Tibial nerve (tissue), 4 donors: Measurements from ENCODE around the gene IBTK. TPM values are rescaled to one million over a fixed set of nuclear protein-coding genes. Genes with fewer than 3 reads are reported as not detected.

Source experiments
- DNase-seq, 2 donors: peaks; one replicate each; pipeline ENCODE4 v3.0.0-alpha.2; 2019; ENCODE audit warnings: low spot score in 2 of 2
- H3K27ac ChIP-seq, 4 donors: fragments of 200-600 bp; sonication (generic) in 3 of 4; one replicate each; pipeline ENCODE4 v1.5.1; 2017 to 2019; ENCODE audit warnings: mild to moderate bottlenecking in 1 of 4
- H3K27me3 ChIP-seq, 2 donors: fragments of 200-600 bp; sonication (generic) in 1 of 2; one replicate each; pipeline versions ENCODE4 v1.5.1 to v1.6.0; 2017 to 2019
- H3K36me3 ChIP-seq, 3 donors: fragments of 200-600 bp; sonication (generic); one replicate each; pipeline ENCODE4 v1.5.1; 2018 to 2019
- H3K4me1 ChIP-seq, 4 donors: fragments of 200-600 bp; sonication (generic) in 3 of 4; one replicate each; pipeline ENCODE4 v1.5.1; 2017 to 2019
- H3K4me3 ChIP-seq, 4 donors: fragments of 200-600 bp; sonication (generic) in 3 of 4; one replicate each; pipeline ENCODE4 v1.5.1; 2017 to 2019; ENCODE audit warnings: mild to moderate bottlenecking in 1 of 4, moderate library complexity in 1 of 4
- H3K9me3 ChIP-seq, 4 donors: fragments of 200-600 bp; sonication (generic) in 3 of 4; one replicate each; pipeline ENCODE4 v1.5.1; 2017 to 2019
- CTCF ChIP-seq, 5 experiments: fragments of 200-600 bp in 3 of 5; fragments of 450-650 bp in 2 of 5; sonication (generic) in 3 of 5; IDR thresholded peaks; one replicate each; pipeline ENCODE4 v1.5.1; 2016 to 2019; ENCODE audit warnings: antibody characterized with exemption in 5 of 5, mild to moderate bottlenecking in 3 of 5, moderate library complexity in 2 of 5
- EP300 ChIP-seq, 2 donors: sonication (generic); formaldehyde crosslinking; IDR thresholded peaks; one replicate each; pipeline ENCODE4 v1.6.1; 2017; ENCODE audit warnings: antibody characterized with exemption in 2 of 2, mild to moderate bottlenecking in 1 of 2
- POLR2A ChIP-seq, 2 donors: fragments of 450-650 bp; IDR thresholded peaks; one replicate each; pipeline ENCODE4 v1.6.1; 2017; ENCODE audit warnings: antibody characterized with exemption in 2 of 2, mild to moderate bottlenecking in 2 of 2, moderate library complexity in 2 of 2
- WGBS, 2 donors: methylation state at CpG; one replicate each; pipeline ENCODE4 v1.1.5; 2018; 5-methylcytosine and 5-hydroxymethylcytosine counted together
- total RNA-seq, 4 donors: library from RNA; depleted of rRNA; stranded (reverse); fragments of >200 nt; gene quantifications; one replicate each; pipeline ENCODE4 v1.1.0, GENCODE V29; 2016

IBTK gene
- total RNA-seq, 4 donors from 2014 or later = 26.9 to 34.1 (median 30.2) TPM

- no peaks in the 10 kb centered on the region for H3K27me3 ChIP-seq
- H3K36me3 ChIP-seq = peaks cover 0 to 65% (median 0%) of the 10 kb centered on the region in 3 donors
- WGBS, 2 donors = 89 to 95% methylated on average over 1 of the region's 1 CpG
- no peak for TF ChIP-seq EP300 (IDR thresholded peaks at IDR 0.05)
- no peak for DNase-seq
- H3K27ac ChIP-seq = no peak overlapping the region
- no peak overlapping the region for H3K4me3 ChIP-seq
- peaks cover 0 to 8% (median 2%) of the 10 kb centered on the region in 4 donors for H3K4me1 ChIP-seq
- H3K9me3 ChIP-seq = no peaks in the 10 kb centered on the region
Observed at GRCh38 chr6:82227770-82228169, 19.8 kb downstream of the IBTK start.

- no peak overlapping the region for H3K27ac ChIP-seq
- no peaks in the 10 kb centered on the region for H3K4me1 ChIP-seq
- no peaks in the 10 kb centered on the region for H3K9me3 ChIP-seq
- no peak overlapping the region for H3K4me3 ChIP-seq
- TF ChIP-seq POLR2A (IDR thresholded peaks at IDR 0.05) (no peak), EP300 (IDR thresholded peaks at IDR 0.05) (no peak), CTCF (IDR thresholded peaks at IDR 0.05) (no peak)
- peaks cover 0 to 79% (median 0%) of the 10 kb centered on the region in 3 donors for H3K36me3 ChIP-seq
- DNase-seq = no peak
- H3K27me3 ChIP-seq = no peaks in the 10 kb centered on the region
- WGBS, 2 donors = 96 to 98% methylated on average over 2 of the region's 2 CpGs
Observed at GRCh38 chr6:82220167-82220566, 27.4 kb downstream of the IBTK start.

- Histone ChIP-seq H3K4me1 (no peaks in the 10 kb centered on the region), H3K36me3 (peaks cover 0 to 84% (median 6%) of the 10 kb centered on the region in 3 donors), H3K4me3 (no peak overlapping the region), H3K27me3 (no peaks in the 10 kb centered on the region), H3K9me3 (no peaks in the 10 kb centered on the region), H3K27ac (no peak overlapping the region)
- TF ChIP-seq EP300 (IDR thresholded peaks at IDR 0.05) (no peak), POLR2A (IDR thresholded peaks at IDR 0.05) (no peak), CTCF (IDR thresholded peaks at IDR 0.05) (no peak)
- DNase-seq = no peak
- WGBS, 2 donors = 65 to 67% methylated on average over 1 of the region's 1 CpG
Observed at GRCh38 chr6:82217018-82217586, 30.4 kb downstream of the IBTK start.

GRCh38 chr6:82216549-82216948 is 31.0 kb downstream of the IBTK start:
- Histone ChIP-seq H3K36me3 (peaks cover 0 to 88% (median 6%) of the 10 kb centered on the region in 3 donors), H3K27me3 (no peaks in the 10 kb centered on the region), H3K4me1 (no peaks in the 10 kb centered on the region), H3K9me3 (no peaks in the 10 kb centered on the region), H3K4me3 (no peak overlapping the region), H3K27ac (no peak overlapping the region)
- DNase-seq = no peak
- WGBS, 2 donors = 73 to 81% methylated on average over 2 of the region's 2 CpGs
- TF ChIP-seq EP300 (IDR thresholded peaks at IDR 0.05) (no peak), POLR2A (IDR thresholded peaks at IDR 0.05) (no peak), CTCF (IDR thresholded peaks at IDR 0.05) (no peak)

- Histone ChIP-seq H3K27ac (no peak overlapping the region), H3K4me3 (no peak overlapping the region), H3K9me3 (no peaks in the 10 kb centered on the region), H3K4me1 (peaks cover 0 to under 1% (median 0%) of the 10 kb centered on the region in 4 donors), H3K36me3 (peaks cover 0 to 78% (median 6%) of the 10 kb centered on the region in 3 donors), H3K27me3 (no peaks in the 10 kb centered on the region)
- TF ChIP-seq EP300 (IDR thresholded peaks at IDR 0.05) (no peak), CTCF (IDR thresholded peaks at IDR 0.05) (no peak), POLR2A (IDR thresholded peaks at IDR 0.05) (no peak)
- 81% methylated on average over 2 of the region's 2 CpGs for WGBS, 2 donors
- no peak for DNase-seq
Observed at GRCh38 chr6:82211326-82211725, 36.2 kb downstream of the IBTK start.
